Measurements from ENCODE around the gene KCNJ3.

Gene KCNJ3

DNA sequence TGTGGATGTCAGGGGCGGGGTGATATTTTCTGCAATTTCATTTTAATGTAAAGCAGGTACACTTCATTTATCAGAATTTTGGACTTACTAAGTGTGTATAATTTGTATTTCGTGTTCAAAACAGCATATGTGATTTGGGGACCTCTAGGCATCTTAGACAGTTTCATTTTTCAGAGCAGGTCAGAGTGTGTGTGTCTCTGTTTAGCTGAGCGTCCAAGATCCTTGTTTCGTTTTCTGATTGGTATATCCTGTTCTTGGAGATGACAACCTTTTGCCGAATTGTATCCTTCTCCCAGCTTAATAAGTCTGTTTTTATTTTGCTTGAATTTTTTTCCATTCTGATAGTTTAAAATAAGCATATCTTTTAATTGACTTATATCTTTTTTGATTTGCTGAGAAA is 128.3 kb downstream of the KCNJ3 start:
- Histone ChIP-seq H4K20me1 (ENCODE audit: insufficient read depth, low read length) (no peaks in the 10 kb centered on the region), H2AFZ (ENCODE audit: low read depth, low read length) (0 out of 2 replicates have a peak overlapping the region, but pooled peaks have one; percentile 13), H3K9ac (ENCODE audit: low read length) (no peak overlapping the region)

DNA sequence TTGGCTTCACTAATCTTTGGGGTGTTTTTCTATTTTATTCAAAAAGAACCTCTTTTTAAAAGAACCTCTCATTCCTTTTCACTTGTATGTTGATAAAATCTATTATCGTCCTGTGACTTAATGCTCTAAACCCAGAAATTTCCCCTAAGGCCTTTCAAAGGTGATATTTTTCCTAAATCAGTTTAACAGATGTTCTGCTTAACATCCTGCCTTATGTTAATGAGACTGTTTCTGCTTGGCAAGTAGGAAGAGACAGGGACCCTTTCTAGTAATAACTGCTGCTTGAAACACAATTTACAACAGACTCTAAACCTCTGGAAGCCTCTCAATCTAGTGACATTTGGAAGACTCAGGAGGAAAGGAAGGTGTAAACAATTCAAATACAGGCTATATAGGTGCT is 128.8 kb downstream of the KCNJ3 start:
- H3K4me2 ChIP-seq (ENCODE audit: low read length), result no peak overlapping the region
- no peaks in the 10 kb centered on the region for H3K79me2 ChIP-seq (ENCODE audit: low read length)

More for the DNA sequence above, 128.3 kb downstream of the KCNJ3 start:
- H3K27ac ChIP-seq (ENCODE audit: low read length), result no peak overlapping the region
- H3K4me2 ChIP-seq (ENCODE audit: low read length), result no peak overlapping the region
- no peaks in the 10 kb centered on the region for H3K79me2 ChIP-seq (ENCODE audit: low read length)
- H3K27me3 ChIP-seq (ENCODE audit: low read depth, low read length), result no peaks in the 10 kb centered on the region
- H3K9me3 ChIP-seq (ENCODE audit: insufficient read depth, low read length), result no peaks in the 10 kb centered on the region
- TF ChIP-seq, protein P1, sequence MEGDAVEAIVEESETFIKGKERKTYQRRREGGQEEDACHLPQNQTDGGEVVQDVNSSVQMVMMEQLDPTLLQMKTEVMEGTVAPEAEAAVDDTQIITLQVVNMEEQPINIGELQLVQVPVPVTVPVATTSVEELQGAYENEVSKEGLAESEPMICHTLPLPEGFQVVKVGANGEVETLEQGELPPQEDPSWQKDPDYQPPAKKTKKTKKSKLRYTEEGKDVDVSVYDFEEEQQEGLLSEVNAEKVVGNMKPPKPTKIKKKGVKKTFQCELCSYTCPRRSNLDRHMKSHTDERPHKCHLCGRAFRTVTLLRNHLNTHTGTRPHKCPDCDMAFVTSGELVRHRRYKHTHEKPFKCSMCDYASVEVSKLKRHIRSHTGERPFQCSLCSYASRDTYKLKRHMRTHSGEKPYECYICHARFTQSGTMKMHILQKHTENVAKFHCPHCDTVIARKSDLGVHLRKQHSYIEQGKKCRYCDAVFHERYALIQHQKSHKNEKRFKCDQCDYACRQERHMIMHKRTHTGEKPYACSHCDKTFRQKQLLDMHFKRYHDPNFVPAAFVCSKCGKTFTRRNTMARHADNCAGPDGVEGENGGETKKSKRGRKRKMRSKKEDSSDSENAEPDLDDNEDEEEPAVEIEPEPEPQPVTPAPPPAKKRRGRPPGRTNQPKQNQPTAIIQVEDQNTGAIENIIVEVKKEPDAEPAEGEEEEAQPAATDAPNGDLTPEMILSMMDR (IDR thresholded peaks at IDR 0.05; ENCODE audit: low read depth, low read length), result no peak
- no peak for TF ChIP-seq EZH2phosphoT487 (IDR thresholded peaks at IDR 0.05; ENCODE audit: low read depth)
- H3K4me3 ChIP-seq (ENCODE audit: low read length), result no peak overlapping the region
- no peaks in the 10 kb centered on the region for H3K4me1 ChIP-seq (ENCODE audit: low read length)
- no peaks in the 10 kb centered on the region for H3K36me3 ChIP-seq (replicated peaks; ENCODE audit: low read depth, low read length)

DNA sequence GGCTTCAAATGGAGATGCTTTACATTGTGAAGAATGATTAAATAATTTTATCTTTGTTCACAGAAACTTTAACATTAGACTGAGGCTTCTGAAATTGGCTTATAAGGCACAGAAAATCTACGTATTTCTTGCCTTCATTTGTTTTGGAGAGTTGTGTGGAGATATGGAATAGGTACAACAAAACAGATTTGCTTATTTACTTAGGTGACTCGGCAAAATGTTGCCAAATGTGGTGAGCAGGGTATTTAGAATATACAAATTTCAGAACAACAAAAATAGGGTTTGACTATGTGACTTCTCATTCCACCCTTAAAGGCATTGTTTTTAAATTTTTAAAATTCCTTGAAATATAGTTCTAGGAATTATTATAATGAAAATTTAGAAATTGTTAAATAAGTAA is 134.2 kb downstream of the KCNJ3 start:
- H2AFZ ChIP-seq (ENCODE audit: low read depth, low read length), result no peak overlapping the region
- H3K27ac ChIP-seq (ENCODE audit: low read length), result no peak overlapping the region
- no peaks in the 10 kb centered on the region for H3K36me3 ChIP-seq (replicated peaks; ENCODE audit: low read depth, low read length)
- H3K79me2 ChIP-seq (ENCODE audit: low read length), result no peaks in the 10 kb centered on the region
- H3K9me3 ChIP-seq (ENCODE audit: insufficient read depth, low read length), result no peaks in the 10 kb centered on the region
- no peak overlapping the region for H3K9ac ChIP-seq (ENCODE audit: low read length)
- no peak for TF ChIP-seq EZH2phosphoT487 (IDR thresholded peaks at IDR 0.05; ENCODE audit: low read depth)
- TF ChIP-seq, protein P1 (IDR thresholded peaks at IDR 0.05; ENCODE audit: low read depth, low read length), result no peak
- H3K4me1 ChIP-seq (ENCODE audit: low read length), result no peaks in the 10 kb centered on the region
- no peak overlapping the region for H3K4me2 ChIP-seq (ENCODE audit: low read length)
- no peaks in the 10 kb centered on the region for H4K20me1 ChIP-seq (ENCODE audit: insufficient read depth, low read length)
- H3K4me3 ChIP-seq (ENCODE audit: low read length), result no peak overlapping the region
- H3K27me3 ChIP-seq (ENCODE audit: low read depth, low read length), result no peaks in the 10 kb centered on the region

More for the DNA sequence above, 128.8 kb downstream of the KCNJ3 start:
- TF ChIP-seq EZH2phosphoT487 (IDR thresholded peaks at IDR 0.05; ENCODE audit: low read depth), result no peak
- TF ChIP-seq, protein P1 (IDR thresholded peaks at IDR 0.05; ENCODE audit: low read depth, low read length), result no peak
- no peaks in the 10 kb centered on the region for H3K4me1 ChIP-seq (ENCODE audit: low read length)
- no peak overlapping the region for H3K9ac ChIP-seq (ENCODE audit: low read length)
- H3K27me3 ChIP-seq (ENCODE audit: low read depth, low read length), result no peaks in the 10 kb centered on the region
- no peak overlapping the region for H3K27ac ChIP-seq (ENCODE audit: low read length)
- 0 out of 2 replicates have a peak overlapping the region, but pooled peaks have one; percentile 13 for H2AFZ ChIP-seq (ENCODE audit: low read depth, low read length)
- H3K36me3 ChIP-seq (replicated peaks; ENCODE audit: low read depth, low read length), result no peaks in the 10 kb centered on the region
- no peaks in the 10 kb centered on the region for H4K20me1 ChIP-seq (ENCODE audit: insufficient read depth, low read length)
- H3K4me3 ChIP-seq (ENCODE audit: low read length), result no peak overlapping the region
- no peaks in the 10 kb centered on the region for H3K9me3 ChIP-seq (ENCODE audit: insufficient read depth, low read length)

DNA sequence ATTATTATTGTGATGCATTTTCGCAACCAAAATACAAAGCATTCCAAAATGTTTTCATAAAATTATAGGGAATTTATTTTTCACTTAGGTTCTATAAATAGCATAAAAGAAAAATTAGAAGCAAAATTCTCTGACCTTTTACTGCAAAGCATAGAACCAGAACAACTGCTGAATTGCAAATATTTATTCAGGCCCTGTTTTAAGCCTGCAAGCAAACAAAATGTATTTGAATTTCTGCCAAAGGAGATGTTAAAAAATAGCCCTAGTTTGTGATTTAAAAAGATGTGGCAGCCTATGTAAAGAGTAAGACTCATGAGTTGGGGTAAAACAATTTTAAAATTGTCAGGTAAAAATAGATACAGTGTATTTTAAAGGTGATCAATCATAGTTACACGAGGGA is 138.1 kb downstream of the KCNJ3 start:
- no peaks in the 10 kb centered on the region for H3K4me1 ChIP-seq (ENCODE audit: low read length)
- no peaks in the 10 kb centered on the region for H3K79me2 ChIP-seq (ENCODE audit: low read length)
- H3K9me3 ChIP-seq (ENCODE audit: insufficient read depth, low read length), result no peaks in the 10 kb centered on the region
- H3K4me2 ChIP-seq (ENCODE audit: low read length), result no peak overlapping the region
- H3K27ac ChIP-seq (ENCODE audit: low read length), result no peak overlapping the region
- H3K36me3 ChIP-seq (replicated peaks; ENCODE audit: low read depth, low read length), result no peaks in the 10 kb centered on the region
- H3K9ac ChIP-seq (ENCODE audit: low read length), result no peak overlapping the region
- no peaks in the 10 kb centered on the region for H4K20me1 ChIP-seq (ENCODE audit: insufficient read depth, low read length)
- H2AFZ ChIP-seq (ENCODE audit: low read depth, low read length), result no peak overlapping the region
- TF ChIP-seq, protein P1 (IDR thresholded peaks at IDR 0.05; ENCODE audit: low read depth, low read length), result no peak
- TF ChIP-seq EZH2phosphoT487 (IDR thresholded peaks at IDR 0.05; ENCODE audit: low read depth), result no peak
- no peak overlapping the region for H3K4me3 ChIP-seq (ENCODE audit: low read length)
- no peaks in the 10 kb centered on the region for H3K27me3 ChIP-seq (ENCODE audit: low read depth, low read length)
